ENCODE data around the gene MED27.

Gene MED27

DNA sequence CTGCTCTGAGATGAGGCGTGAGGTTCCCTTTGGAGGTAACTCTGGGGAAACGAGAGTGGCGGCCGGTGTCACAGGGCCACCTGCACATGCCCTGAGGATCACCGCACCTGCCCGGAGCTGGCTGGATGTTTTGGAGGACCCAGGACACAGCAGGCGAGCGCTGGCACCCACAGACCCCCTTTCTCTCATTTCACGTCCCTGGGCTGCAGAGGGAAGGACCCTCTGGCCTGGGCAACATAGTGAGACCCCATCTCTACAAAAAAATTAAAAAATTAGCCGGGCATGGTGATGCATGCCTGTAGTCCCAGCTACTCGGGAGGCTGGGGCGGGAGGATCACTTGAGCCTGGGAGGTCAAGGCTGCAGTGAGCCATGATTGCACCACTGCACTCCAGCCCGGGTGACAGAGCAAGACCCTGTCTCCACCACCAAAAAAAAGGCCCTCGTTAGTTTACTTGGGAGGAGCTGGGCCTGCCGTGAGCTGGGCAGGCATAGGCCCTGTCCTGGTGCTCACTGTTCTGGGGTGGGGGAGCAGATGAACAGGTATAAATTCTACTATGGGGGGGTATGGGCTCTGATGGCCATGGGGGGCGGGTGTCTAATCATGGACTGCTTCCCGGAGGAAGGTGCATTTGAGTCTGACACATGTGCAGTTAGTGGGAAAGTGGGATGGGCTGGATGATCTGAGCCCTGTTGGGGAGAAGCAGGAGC lies 242.9 kb downstream of the MED27 start:
- no peak overlapping the region for H3K4me3 ChIP-seq (ENCODE audit: low read depth, low read length)
- TF ChIP-seq, protein P1, sequence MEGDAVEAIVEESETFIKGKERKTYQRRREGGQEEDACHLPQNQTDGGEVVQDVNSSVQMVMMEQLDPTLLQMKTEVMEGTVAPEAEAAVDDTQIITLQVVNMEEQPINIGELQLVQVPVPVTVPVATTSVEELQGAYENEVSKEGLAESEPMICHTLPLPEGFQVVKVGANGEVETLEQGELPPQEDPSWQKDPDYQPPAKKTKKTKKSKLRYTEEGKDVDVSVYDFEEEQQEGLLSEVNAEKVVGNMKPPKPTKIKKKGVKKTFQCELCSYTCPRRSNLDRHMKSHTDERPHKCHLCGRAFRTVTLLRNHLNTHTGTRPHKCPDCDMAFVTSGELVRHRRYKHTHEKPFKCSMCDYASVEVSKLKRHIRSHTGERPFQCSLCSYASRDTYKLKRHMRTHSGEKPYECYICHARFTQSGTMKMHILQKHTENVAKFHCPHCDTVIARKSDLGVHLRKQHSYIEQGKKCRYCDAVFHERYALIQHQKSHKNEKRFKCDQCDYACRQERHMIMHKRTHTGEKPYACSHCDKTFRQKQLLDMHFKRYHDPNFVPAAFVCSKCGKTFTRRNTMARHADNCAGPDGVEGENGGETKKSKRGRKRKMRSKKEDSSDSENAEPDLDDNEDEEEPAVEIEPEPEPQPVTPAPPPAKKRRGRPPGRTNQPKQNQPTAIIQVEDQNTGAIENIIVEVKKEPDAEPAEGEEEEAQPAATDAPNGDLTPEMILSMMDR (IDR thresholded peaks at IDR 0.05; ENCODE audit: insufficient read depth, low read length, missing control alignments): no peak
- POLR2A ChIA-PET: interaction anchor here (0.7 kb wide), 1 partner anchor 27 kb away, joined by 3 read pairs; no protein-coding TSS in a partner anchor
- CTCF ChIA-PET: no interaction called here
- DNase-seq (ENCODE audit: low read depth, low spot score): no peak

- TF ChIP-seq, protein P1 (IDR thresholded peaks at IDR 0.05; ENCODE audit: insufficient read depth, low read length, missing control alignments): no peak
- POLR2A ChIA-PET: no interaction called here
- CTCF ChIA-PET: interaction anchor here (1.3 kb wide), 1 partner anchor 334 kb away, joined by 3 read pairs; no protein-coding TSS in a partner anchor
- DNase-seq (ENCODE audit: low read depth, low spot score): no peak
- no peak overlapping the region for H3K4me3 ChIP-seq (ENCODE audit: low read depth, low read length)
These were observed 243.6 kb downstream of the MED27 start for GRCh38 chr9:131836021-131836420.

- CTCF ChIA-PET: interaction anchor here (1.3 kb wide), 1 partner anchor 334 kb away, joined by 3 read pairs; no protein-coding TSS in a partner anchor
- DNase-seq (ENCODE audit: low read depth, low spot score): no peak
- no peak overlapping the region for H3K4me3 ChIP-seq (ENCODE audit: low read depth, low read length)
- POLR2A ChIA-PET: no interaction called here
- TF ChIP-seq, protein P1 (IDR thresholded peaks at IDR 0.05; ENCODE audit: insufficient read depth, low read length, missing control alignments): no peak
These were observed 244.3 kb downstream of the MED27 start for GRCh38 chr9:131835151-131835910.

GRCh38 chr9:131834721-131835120 lies 244.9 kb downstream of the MED27 start:
- ChIA-PET POLR2A (no interaction called here), CTCF (interaction anchor here (1.3 kb wide), 1 partner anchor 335 kb away, joined by 3 read pairs; no protein-coding TSS in a partner anchor)
- TF ChIP-seq, protein P1 (IDR thresholded peaks at IDR 0.05; ENCODE audit: insufficient read depth, low read length, missing control alignments): no peak
- no peak overlapping the region for H3K4me3 ChIP-seq (ENCODE audit: low read depth, low read length)
- no peak for DNase-seq (ENCODE audit: low read depth, low spot score)

DNA sequence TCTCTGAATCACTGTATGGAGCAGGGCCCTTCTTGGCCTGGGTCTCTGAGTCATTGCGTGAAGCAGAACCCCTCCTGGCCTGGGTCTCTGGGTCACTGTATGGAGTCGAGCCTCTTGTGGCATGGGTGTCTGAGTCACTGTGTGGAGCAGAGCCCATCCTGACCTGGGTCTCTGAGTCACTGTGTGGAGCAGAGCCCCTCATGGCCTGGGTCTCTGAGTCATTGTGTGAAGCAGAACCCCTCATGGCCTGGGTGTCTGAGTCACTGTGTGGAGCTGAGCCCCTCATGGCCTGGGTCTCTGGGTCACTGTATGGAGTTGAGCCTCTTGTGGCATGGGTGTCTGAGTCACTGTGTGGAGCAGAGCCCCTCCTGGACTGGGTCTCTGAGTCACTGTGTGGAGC lies 245.8 kb downstream of the MED27 start:
- no peak overlapping the region for H3K4me3 ChIP-seq (ENCODE audit: low read depth, low read length)
- TF ChIP-seq, protein P1 (IDR thresholded peaks at IDR 0.05; ENCODE audit: insufficient read depth, low read length, missing control alignments): no peak
- DNase-seq (ENCODE audit: low read depth, low spot score): no peak
- CTCF ChIA-PET: no interaction called here
- POLR2A ChIA-PET: no interaction called here

GRCh38 chr9:131833083-131833482 lies 246.6 kb downstream of the MED27 start:
- ChIA-PET POLR2A (no interaction called here), CTCF (no interaction called here)
- no peak for DNase-seq (ENCODE audit: low read depth, low spot score)
- TF ChIP-seq, protein P1 (IDR thresholded peaks at IDR 0.05; ENCODE audit: insufficient read depth, low read length, missing control alignments): no peak
- no peak overlapping the region for H3K4me3 ChIP-seq (ENCODE audit: low read depth, low read length)

All from AG04449 (cell line).